Caco-2 (cell line): Measurements from ENCODE around the gene KIAA1614. TPM values are rescaled to one million over a fixed set of nuclear protein-coding genes. Genes with fewer than 3 reads are reported as not detected.

ENCODE experiments used
- BruUV-seq: library from RNA; stranded (reverse); fragments of 400-500 nt; replicated peaks from 2 replicates; lab custom pipeline; 2021; lab: Mats Ljungman, UMichigan
- CTCF ChIA-PET: fragments of 300-600 bp; sonication (Branson Sonifier 250); formaldehyde crosslinking; loops from one replicate; lab custom pipeline; 2022; ENCODE audit warnings: antibody characterized with exemption; lab: Charles Lee
- POLR2A ChIA-PET: fragments of 300-600 bp; sonication (Branson Sonifier 250); formaldehyde crosslinking; loops from one replicate; lab custom pipeline; 2022; ENCODE audit warnings: antibody characterized with exemption; lab: Charles Lee
- DNase-seq, 2 experiments: peaks; one replicate each; pipeline versions ENCODE4 v3.0.0 to v3.0.0-alpha.2; 2020 to 2022
- H3K27me3 ChIP-seq: replicated peaks from 2 replicates; pipeline ENCODE4 v1.6.0; 2011; ENCODE audit warnings: low read length; ENCODE audit not compliant: control insufficient read depth, insufficient read depth
- H3K36me3 ChIP-seq: 2 replicates; pipeline ENCODE4 v1.5.1; 2011; ENCODE audit warnings: low read length; ENCODE audit not compliant: control insufficient read depth, insufficient read depth
- H3K4me1 ChIP-seq: fragments of 250-450 bp; sonication (Bioruptor Pico); 2 replicates; pipeline ENCODE4 v1.5.1; 2020; ENCODE audit warnings: mild to moderate bottlenecking
- H3K4me3 ChIP-seq: 2 replicates; pipeline ENCODE4 v1.5.1; 2011; ENCODE audit warnings: low read depth, mild to moderate bottlenecking, control low read depth, low read length
- H3K9me3 ChIP-seq: fragments of 250-450 bp; sonication (Bioruptor Pico); 2 replicates; pipeline ENCODE4 v1.5.1; 2020; ENCODE audit warnings: mild to moderate bottlenecking, moderate library complexity
- H3K27ac Mint-ChIP-seq: one replicate; pipeline ENCODE4 v1.8.0; 2022; ENCODE audit warnings: mixed read lengths; ENCODE audit not compliant: unreplicated experiment
- H3K27me3 Mint-ChIP-seq: one replicate; pipeline ENCODE4 v1.8.0; 2022; ENCODE audit warnings: mixed read lengths; ENCODE audit not compliant: insufficient read depth, unreplicated experiment
- H3K36me3 Mint-ChIP-seq: one replicate; pipeline ENCODE4 v1.8.0; 2022; ENCODE audit warnings: mild to moderate bottlenecking, mixed read lengths; ENCODE audit not compliant: insufficient read depth, unreplicated experiment
- H3K4me1 Mint-ChIP-seq: one replicate; pipeline ENCODE4 v1.8.0; 2022; ENCODE audit warnings: low read depth, mixed read lengths; ENCODE audit not compliant: unreplicated experiment
- H3K4me3 Mint-ChIP-seq: one replicate; pipeline ENCODE4 v1.8.0; 2022; ENCODE audit warnings: mild to moderate bottlenecking, moderate library complexity, mixed read lengths; ENCODE audit not compliant: unreplicated experiment
- H3K9me3 Mint-ChIP-seq: one replicate; pipeline ENCODE4 v1.8.0; 2022; ENCODE audit warnings: mixed read lengths; ENCODE audit not compliant: unreplicated experiment
- CTCF ChIP-seq, 2 experiments: fragments of 200-600 bp in 1 of 2; IDR thresholded peaks; 1 replicate in 1 of 2; 2 replicates in 1 of 2; pipeline versions ENCODE4 v1.5.1 to v1.8.0; 2011 to 2022; ENCODE audit warnings: antibody characterized with exemption in 1 of 2, control low read depth in 1 of 2, inconsistent platforms in 1 of 2, low read depth in 1 of 2, low read length in 1 of 2, mild to moderate bottlenecking in 1 of 2, moderate library complexity in 1 of 2; ENCODE audit not compliant: insufficient read depth in 1 of 2, severe bottlenecking in 1 of 2, unreplicated experiment in 1 of 2
- intact Hi-C: fragments of 100-400 bp; cut with micrococcal nuclease; formaldehyde crosslinking; loops from one replicate; pipeline ENCODE4 v1.10.0; 2022; ENCODE audit not compliant: unreplicated experiment
- total RNA-seq: library from RNA; stranded (reverse); gene quantifications from 2 replicates; pipeline ENCODE4 v1.2.3, GENCODE V29; 2022

Gene KIAA1614
- total RNA-seq, 1 experiment from 2014 or later: 0.29 TPM

- no peaks in the 10 kb centered on the region for H3K27me3 Mint-ChIP-seq
- POLR2A ChIA-PET: no interaction called here
Measured at GRCh38 chr1:180949616-180950000, 36.9 kb downstream of the KIAA1614 start.

GRCh38 chr1:180950321-180950720 lies 37.6 kb downstream of the KIAA1614 start:
- no peak overlapping the region for H3K27ac Mint-ChIP-seq
- no peaks in the 10 kb centered on the region for H3K27me3 ChIP-seq
- H3K4me3 Mint-ChIP-seq: no peak overlapping the region
- no peaks in the 10 kb centered on the region for H3K4me1 Mint-ChIP-seq
- TF ChIP-seq CTCF (IDR thresholded peaks at IDR 0.05; ENCODE audit: insufficient read depth in 1 of 2, low read depth in 1 of 2, low read length in 1 of 2, severe bottlenecking in 1 of 2, unreplicated experiment in 1 of 2): no peak
- no peaks in the 10 kb centered on the region for H3K36me3 ChIP-seq
- CTCF ChIA-PET: no interaction called here
- DNase-seq: no peak
- POLR2A ChIA-PET: no interaction called here
- no peaks in the 10 kb centered on the region for H3K27me3 Mint-ChIP-seq
- H3K4me3 ChIP-seq: no peak overlapping the region
- BruUV-seq: no TSS peak
- H3K9me3 Mint-ChIP-seq: peaks cover 10% of the 10 kb centered on the region
- H3K36me3 Mint-ChIP-seq: no peaks in the 10 kb centered on the region
- H3K9me3 ChIP-seq: no peaks in the 10 kb centered on the region
- H3K4me1 ChIP-seq: peaks cover 10% of the 10 kb centered on the region
- intact Hi-C loops: loop anchor here (10.0 kb wide), 1 partner anchor 66 kb away; no protein-coding TSS in a partner anchor

More at GRCh38 chr1:180949616-180950000, 36.9 kb downstream of the KIAA1614 start:
- no peak overlapping the region for H3K4me3 Mint-ChIP-seq
- peaks cover 5% of the 10 kb centered on the region; the same call in 1 of the 2 replicates for H3K4me1 ChIP-seq
- no peaks in the 10 kb centered on the region for H3K27me3 ChIP-seq
- no peak overlapping the region for H3K27ac Mint-ChIP-seq
- H3K36me3 ChIP-seq: no peaks in the 10 kb centered on the region
- intact Hi-C loops: no loop called here
- CTCF ChIA-PET: no interaction called here
- no peaks in the 10 kb centered on the region for H3K9me3 ChIP-seq
- DNase-seq: no peak
- H3K4me1 Mint-ChIP-seq: no peaks in the 10 kb centered on the region
- no peak overlapping the region for H3K4me3 ChIP-seq
- no TSS peak for BruUV-seq
- no peak for TF ChIP-seq CTCF (IDR thresholded peaks at IDR 0.05; ENCODE audit: insufficient read depth in 1 of 2, low read depth in 1 of 2, low read length in 1 of 2, severe bottlenecking in 1 of 2, unreplicated experiment in 1 of 2)
- H3K36me3 Mint-ChIP-seq: no peaks in the 10 kb centered on the region
- H3K9me3 Mint-ChIP-seq: peaks cover 10% of the 10 kb centered on the region

- H3K4me3 Mint-ChIP-seq: no peak overlapping the region
- Histone ChIP-seq H3K4me3 (no peak overlapping the region), H3K9me3 (no peaks in the 10 kb centered on the region), H3K27me3 (no peaks in the 10 kb centered on the region), H3K36me3 (no peaks in the 10 kb centered on the region), H3K4me1 (peaks cover 10% of the 10 kb centered on the region)
- H3K36me3 Mint-ChIP-seq: no peaks in the 10 kb centered on the region
- POLR2A ChIA-PET: no interaction called here
- H3K27ac Mint-ChIP-seq: no peak overlapping the region
- no TSS peak for BruUV-seq
- intact Hi-C loops: loop anchor here (10.0 kb wide), 1 partner anchor 66 kb away; no protein-coding TSS in a partner anchor
- H3K27me3 Mint-ChIP-seq: no peaks in the 10 kb centered on the region
- DNase-seq: no peak
- no peak for TF ChIP-seq CTCF (IDR thresholded peaks at IDR 0.05; ENCODE audit: insufficient read depth in 1 of 2, low read depth in 1 of 2, low read length in 1 of 2, severe bottlenecking in 1 of 2, unreplicated experiment in 1 of 2)
- peaks cover 10% of the 10 kb centered on the region for H3K9me3 Mint-ChIP-seq
- CTCF ChIA-PET: interaction anchor here (0.7 kb wide), 1 partner anchor 226 kb away, joined by 3 read pairs; no protein-coding TSS in a partner anchor
- H3K4me1 Mint-ChIP-seq: no peaks in the 10 kb centered on the region
Measured at GRCh38 chr1:180951186-180951745, 38.6 kb downstream of the KIAA1614 start.
